T47D (cell line): Measurements from ENCODE around the gene SYK.
A peak's percentile ranks its signal among the peaks of the same experiment; 100 is the strongest.

Source experiments
- DNase-seq, 2 experiments: peaks; one replicate each; pipeline versions ENCODE4 v3.0.0 to v3.0.0-alpha.2; 2011 to 2012; ENCODE audit warnings: low read depth in 1 of 2, low spot score in 1 of 2
- JUND ChIP-seq: IDR thresholded peaks from 2 replicates; pipeline ENCODE4 v1.6.1; 2012; ENCODE audit warnings: low read depth
- in situ Hi-C: cut with HindIII; loops from 2 replicates; pipeline ENCODE4 v1.10.0; 2016; ENCODE audit warnings: low sequenced_read_pairs, low pct_unique_long_range_greater_than_20kb

SYK gene

DNA sequence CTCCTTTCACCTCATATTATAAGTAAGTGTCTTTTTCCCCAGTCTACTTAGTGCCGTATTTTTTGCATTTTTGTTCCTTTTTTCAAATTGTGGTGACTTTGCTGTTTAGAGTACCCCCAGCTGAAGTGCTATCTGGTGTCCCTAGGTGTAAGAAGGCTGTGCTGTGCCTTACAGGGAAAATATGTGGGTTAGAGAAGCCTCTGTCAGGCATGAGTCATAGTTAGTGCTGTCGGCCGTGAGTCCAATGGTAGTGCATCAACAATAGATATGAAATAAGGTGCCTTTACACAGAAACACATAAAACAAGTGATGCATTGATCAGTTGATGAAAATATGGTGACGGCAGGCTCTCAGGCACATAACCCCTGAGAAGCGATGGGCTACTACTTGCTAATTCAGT is 20.1 kb downstream of the SYK start:
- TF ChIP-seq JUND: no peak
- in situ Hi-C loops: no loop called here
- no peak for DNase-seq

DNA sequence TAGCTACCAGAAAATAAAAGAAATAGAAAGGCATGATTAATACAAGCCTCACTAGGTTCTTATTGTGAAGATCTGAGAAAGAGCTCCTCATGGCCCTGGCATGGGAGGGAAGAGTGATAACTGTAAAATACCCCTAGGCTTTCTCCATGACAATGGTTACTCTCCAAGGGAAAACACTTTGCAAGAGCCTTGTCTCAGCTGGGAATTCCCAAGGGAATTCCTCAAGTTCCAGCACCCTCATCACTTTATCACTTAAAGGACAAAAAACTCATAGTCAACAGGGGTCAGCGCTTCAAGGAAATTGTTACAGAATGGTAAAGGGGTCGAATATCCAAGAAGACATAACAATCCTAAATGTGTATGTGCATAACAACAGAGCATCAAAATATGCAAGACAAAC is 21.2 kb downstream of the SYK start:
- in situ Hi-C loops: no loop called here
- no peak for DNase-seq
- TF ChIP-seq JUND: no peak

DNA sequence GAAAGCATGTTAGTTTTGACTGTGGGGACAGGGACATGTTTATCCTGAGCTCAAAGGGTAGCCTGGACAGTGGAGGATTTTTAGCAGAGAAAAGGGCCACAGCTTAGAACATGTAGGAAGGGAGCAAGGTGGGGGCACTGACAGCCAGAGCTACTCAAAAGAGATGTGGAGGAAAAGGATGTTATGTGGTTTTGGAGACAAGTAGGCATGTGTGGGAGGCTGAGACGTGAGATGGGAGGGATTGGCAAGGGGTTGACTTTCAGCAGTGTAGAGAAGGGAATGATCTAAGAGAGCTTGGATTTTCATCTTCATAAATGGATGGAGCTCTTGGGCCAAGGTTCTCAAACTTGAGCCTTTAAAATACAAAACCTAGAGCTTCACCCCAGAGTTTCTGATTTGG is 24.0 kb downstream of the SYK start:
- in situ Hi-C loops: no loop called here
- no peak for TF ChIP-seq JUND
- DNase-seq: no peak

DNA sequence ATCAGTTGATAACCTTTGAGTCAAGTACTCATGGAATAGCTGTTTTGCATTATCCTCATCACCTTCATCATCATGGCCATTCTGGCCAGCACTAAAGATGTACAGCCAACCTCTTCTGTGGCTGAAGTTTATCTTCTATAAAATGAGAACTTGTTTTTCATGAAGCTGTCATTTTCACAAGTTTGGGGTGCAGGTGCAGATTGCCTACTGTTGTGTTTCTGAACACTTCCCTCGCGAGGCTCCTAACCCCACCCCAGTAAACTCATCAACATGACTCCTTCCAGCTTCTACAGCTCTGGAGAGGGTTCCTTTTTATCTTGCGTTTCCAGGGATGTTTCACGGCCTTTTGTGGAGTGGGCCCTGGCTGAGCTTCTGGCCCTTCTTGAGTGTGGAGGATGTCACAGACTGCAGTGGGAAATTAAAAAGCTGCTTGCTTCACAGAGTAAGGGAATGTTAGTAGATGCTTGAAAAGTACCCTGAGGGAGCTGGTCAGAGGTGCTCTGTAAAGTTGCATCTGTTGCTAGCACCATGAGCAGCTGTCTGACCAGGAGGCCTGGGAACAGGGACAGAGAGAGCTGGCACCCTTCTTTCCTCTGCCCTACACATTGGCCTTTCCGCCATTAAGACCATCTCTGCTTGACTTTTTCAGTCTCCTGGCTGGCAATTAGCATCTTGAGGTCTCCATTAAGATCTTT is 24.9 kb downstream of the SYK start:
- no peak for DNase-seq
- in situ Hi-C loops: no loop called here
- TF ChIP-seq JUND: no peak

DNA sequence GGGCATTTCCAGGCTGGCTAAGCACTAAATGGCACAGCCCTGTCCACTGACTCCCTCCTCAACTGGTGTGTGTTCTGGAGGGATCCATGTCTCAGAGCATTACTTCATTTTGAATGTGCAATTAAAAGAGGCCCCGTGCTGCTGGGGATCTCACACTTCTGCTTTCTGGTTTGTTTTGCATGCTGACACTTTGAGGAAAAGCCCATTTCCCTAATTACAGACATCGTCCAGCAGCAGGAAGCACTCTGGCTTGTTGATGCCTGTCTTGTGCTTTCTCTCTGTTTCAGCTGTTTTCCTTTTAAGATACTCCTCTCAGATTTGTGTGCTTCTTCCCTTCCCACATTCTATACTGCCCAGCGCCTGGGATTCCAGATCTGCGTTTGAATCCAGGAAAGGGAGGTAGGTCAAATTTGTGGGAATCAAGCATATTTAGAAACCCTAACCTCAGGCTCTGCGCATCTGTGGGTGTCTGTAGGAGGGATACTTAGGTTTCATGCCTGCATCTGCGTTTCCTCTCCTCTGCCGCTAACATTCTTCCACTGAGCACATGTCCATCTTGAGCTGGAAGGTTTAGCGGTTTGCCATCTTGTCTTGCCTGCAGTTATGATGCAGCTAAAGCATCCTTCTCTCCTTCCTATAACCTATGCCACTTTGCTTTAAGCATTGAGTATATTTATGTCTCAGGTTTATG is 25.7 kb downstream of the SYK start:
- no peak for TF ChIP-seq JUND
- DNase-seq: no peak
- in situ Hi-C loops: no loop called here

- in situ Hi-C loops: no loop called here
- DNase-seq: no peak
- no peak for TF ChIP-seq JUND
Measured at GRCh38 chr9:90830051-90830450, 28.4 kb downstream of the SYK start.

- in situ Hi-C loops: no loop called here
- no peak for DNase-seq
- no peak for TF ChIP-seq JUND
Measured at GRCh38 chr9:90830977-90831376, 29.4 kb downstream of the SYK start.

DNA sequence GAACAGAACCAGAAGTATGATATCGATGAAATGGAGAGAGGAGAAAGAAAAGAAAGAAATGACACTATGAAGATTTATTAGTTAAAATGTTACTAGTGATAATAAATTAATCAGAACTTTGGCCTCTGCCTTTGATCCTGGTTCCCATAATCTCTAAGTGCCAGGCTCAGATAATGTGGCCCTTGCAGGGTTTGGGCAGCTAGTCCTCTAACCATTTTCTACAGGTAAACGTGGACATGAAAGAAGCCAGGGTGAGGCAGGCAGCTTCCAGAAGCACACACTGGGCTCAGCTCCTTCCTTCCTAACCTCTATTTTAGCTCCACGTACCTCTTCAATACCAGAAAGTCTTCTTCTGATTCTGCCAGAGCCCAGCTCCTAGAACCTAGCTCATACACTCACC is 30.6 kb downstream of the SYK start:
- no peak for DNase-seq
- in situ Hi-C loops: no loop called here
- no peak for TF ChIP-seq JUND

DNA sequence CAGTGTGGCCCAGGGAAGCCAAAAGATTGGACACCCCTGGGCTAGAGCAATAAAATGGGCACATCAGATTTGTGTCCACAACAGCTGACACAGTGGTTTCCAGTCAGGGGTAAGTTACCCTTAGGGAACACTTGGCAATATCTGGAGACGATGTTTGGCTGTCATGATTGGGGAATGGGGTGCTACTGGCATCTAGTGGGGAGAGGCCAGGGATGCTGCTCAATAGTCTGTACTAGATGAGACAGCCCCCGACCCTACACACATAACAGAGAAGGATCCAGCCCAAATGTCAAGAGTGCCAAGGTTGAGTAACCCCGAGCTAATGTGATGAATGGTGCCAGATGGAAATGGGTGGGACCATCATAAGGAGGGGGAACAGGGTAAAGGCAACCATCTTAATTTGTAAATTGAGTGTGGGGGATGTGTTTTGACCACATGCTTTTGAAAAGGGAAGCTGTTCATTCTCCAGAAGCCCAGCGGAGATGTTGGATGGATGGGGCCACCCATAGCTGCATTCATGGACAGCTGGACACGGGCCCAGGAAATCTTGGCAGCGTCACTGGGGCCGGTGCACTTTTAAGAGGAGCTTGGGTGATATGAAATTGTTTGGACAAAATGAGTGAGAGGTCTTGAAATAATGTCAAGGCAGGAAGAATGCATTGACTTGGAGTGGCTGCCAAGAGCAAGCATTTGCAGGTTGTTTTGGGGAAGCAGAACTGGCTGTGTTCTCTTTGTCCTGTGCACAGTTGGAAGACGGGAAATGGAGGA is 33.4 kb downstream of the SYK start:
- in situ Hi-C loops: no loop called here
- DNase-seq: no peak
- TF ChIP-seq JUND: no peak

GRCh38 chr9:90836411-90837080 is 34.9 kb downstream of the SYK start:
- no peak for TF ChIP-seq JUND
- DNase-seq: no peak
- in situ Hi-C loops: no loop called here

DNA sequence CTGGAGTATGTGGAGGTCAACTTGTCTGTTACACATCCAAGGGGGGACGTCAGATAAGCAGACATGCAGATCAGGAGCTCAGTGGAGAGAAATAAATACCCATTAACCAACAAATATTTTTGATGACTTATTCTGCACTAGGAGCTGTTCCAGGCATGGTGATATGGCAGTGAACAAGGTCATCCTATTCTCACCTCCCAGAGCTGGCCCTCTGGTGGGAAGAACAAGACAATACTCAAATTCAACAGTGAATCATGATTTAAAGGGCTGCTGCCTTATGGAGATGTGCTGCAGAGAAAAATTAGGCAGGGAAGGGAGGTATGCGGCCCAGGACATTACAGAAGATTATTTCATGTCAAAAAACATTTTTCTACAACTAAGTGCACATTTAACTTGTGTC is 36.5 kb downstream of the SYK start:
- in situ Hi-C loops: no loop called here
- TF ChIP-seq JUND: no peak
- peak in 1 of 2 experiments; percentile 23 for DNase-seq

DNA sequence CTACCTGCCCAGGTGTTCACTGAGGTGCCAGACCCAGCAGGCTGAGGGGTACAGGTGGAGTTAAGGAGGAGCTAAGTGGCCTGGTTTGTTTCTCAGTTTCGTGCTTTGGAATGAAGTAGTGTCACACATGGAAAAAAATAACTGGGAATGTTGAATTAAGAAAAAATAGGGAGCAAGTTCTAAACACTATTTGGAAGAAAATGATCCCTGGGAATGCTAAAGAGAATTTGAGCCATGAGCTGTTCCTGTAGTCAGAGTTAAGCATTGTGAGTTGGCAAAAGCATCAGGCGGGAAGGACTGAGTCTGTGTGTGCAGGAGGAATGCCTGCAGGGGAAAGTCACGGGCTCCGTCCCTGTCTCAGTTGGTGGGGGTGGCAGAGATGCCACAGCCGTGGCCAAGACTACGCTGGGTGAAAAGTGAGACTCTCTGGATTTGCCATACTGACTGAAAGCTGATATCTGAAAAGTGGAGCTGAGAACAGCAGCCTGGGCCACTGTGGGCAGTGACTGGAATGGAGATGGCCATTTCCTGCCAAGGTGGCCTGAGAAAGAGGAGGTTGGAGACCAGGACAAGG is 37.0 kb downstream of the SYK start:
- no peak for DNase-seq
- TF ChIP-seq JUND: no peak
- in situ Hi-C loops: no loop called here
